Measurements from ENCODE around the gene ASB15.

The ASB15 gene

DNA sequence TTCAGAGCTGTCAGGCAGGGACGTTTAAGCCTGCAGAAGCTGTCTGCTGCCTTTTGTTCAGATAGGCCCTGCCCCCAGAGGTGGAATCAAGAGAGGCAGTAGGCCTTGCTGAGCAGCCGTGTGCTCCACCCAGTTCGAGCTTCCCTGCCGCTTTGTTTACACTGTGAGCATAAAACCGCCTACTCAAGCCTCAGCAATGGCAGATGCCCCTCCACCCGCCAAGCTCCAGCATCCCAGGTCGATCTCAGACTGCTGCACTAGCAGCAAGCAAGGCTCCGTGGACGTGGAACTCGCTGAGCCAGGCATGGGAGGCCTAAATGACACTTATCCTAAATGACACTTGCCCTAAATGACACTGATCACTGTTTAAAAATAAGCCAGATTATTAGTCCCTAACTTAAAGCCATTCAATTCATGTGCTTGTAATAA lies 6.8 kb upstream of the ASB15 start:
- DNase-seq (ENCODE audit: low read depth), result peak; percentile 47
- TF ChIP-seq, protein P1, sequence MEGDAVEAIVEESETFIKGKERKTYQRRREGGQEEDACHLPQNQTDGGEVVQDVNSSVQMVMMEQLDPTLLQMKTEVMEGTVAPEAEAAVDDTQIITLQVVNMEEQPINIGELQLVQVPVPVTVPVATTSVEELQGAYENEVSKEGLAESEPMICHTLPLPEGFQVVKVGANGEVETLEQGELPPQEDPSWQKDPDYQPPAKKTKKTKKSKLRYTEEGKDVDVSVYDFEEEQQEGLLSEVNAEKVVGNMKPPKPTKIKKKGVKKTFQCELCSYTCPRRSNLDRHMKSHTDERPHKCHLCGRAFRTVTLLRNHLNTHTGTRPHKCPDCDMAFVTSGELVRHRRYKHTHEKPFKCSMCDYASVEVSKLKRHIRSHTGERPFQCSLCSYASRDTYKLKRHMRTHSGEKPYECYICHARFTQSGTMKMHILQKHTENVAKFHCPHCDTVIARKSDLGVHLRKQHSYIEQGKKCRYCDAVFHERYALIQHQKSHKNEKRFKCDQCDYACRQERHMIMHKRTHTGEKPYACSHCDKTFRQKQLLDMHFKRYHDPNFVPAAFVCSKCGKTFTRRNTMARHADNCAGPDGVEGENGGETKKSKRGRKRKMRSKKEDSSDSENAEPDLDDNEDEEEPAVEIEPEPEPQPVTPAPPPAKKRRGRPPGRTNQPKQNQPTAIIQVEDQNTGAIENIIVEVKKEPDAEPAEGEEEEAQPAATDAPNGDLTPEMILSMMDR (conservative IDR thresholded peaks at IDR 0.05; ENCODE audit: low read depth, low read length), result no peak
- H3K4me3 ChIP-seq (ENCODE audit: low read depth, low read length), result no peak overlapping the region

- TF ChIP-seq, protein P1 (conservative IDR thresholded peaks at IDR 0.05; ENCODE audit: low read depth, low read length), result no peak
- no peak for DNase-seq (ENCODE audit: low read depth)
- H3K4me3 ChIP-seq (ENCODE audit: low read depth, low read length), result no peak overlapping the region
These were observed 3.0 kb upstream of the ASB15 start for GRCh38 chr7:123598657-123599056.

DNA sequence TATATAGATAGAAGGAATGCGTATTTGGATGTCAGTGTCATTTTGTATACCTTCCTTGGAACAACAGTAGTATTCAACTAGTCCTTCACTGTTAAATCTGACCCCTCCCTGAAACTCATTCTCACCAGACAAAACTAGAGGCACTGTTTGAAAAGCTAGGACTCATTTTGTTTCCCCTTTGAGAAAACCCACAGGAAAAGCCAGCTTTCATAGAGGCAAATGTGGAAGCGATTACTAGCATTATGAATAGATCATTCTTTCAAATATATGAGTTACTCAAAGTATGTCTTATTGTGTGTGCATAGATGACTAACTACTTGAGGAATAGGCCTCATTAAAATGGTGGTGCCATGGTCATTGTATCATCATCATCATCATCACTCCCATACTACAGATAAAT lies 1.9 kb upstream of the ASB15 start:
- no peak for DNase-seq (ENCODE audit: low read depth)
- TF ChIP-seq, protein P1 (conservative IDR thresholded peaks at IDR 0.05; ENCODE audit: low read depth, low read length), result no peak
- no peak overlapping the region for H3K4me3 ChIP-seq (ENCODE audit: low read depth, low read length)

DNA sequence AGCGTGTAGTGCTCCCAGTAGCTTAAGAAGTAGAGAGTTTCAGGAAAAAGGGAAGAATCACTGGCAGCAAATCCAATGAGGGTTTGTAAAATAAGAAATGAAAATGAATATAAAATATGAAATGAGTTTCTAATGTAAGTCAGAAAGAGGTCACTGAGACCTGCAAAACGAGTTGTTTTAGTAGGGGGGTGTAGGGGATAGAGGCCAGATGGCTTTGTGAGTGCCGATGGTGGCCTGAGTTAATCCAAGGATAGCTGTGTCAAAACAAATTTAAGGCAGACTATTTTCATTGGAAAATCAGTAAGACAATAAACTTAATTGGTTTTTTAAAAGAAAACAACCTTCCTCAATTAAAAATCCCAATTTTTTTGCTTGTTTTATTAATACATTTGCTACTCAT lies 745 bp upstream of the ASB15 start:
- TF ChIP-seq, protein P1 (conservative IDR thresholded peaks at IDR 0.05; ENCODE audit: low read depth, low read length), result no peak
- DNase-seq (ENCODE audit: low read depth), result no peak
- H3K4me3 ChIP-seq (ENCODE audit: low read depth, low read length), result no peak overlapping the region

DNA sequence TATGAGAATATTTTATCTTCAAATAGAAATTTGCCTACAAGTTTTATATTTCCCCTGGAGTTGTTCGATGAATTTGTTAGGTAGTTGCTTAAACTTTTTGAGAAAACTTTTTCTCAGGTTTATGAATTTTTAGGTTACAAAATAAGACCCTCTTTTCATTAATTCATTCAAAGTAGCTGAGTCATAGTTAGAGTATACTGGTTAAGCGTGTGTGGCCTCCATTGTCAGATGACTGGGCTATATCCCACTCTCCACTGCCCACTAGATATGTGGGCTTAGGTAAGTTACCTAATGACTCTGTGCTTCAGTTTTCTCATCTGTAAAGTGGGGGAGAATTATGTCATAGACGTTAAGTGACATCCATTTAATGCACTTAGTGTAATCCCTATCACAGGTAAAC lies 1.0 kb downstream of the ASB15 start:
- H3K4me3 ChIP-seq (ENCODE audit: low read depth, low read length), result no peak overlapping the region
- TF ChIP-seq, protein P1 (conservative IDR thresholded peaks at IDR 0.05; ENCODE audit: low read depth, low read length), result no peak
- no peak for DNase-seq (ENCODE audit: low read depth)

GRCh38 chr7:123604739-123605138 lies 3.1 kb downstream of the ASB15 start:
- DNase-seq (ENCODE audit: low read depth), result peak; percentile 25
- no peak overlapping the region for H3K4me3 ChIP-seq (ENCODE audit: low read depth, low read length)
- TF ChIP-seq, protein P1 (conservative IDR thresholded peaks at IDR 0.05; ENCODE audit: low read depth, low read length), result no peak

- H3K4me3 ChIP-seq (ENCODE audit: low read depth, low read length), result no peak overlapping the region
- no peak for DNase-seq (ENCODE audit: low read depth)
- TF ChIP-seq, protein P1 (conservative IDR thresholded peaks at IDR 0.05; ENCODE audit: low read depth, low read length), result no peak
These were observed 5.9 kb downstream of the ASB15 start for GRCh38 chr7:123607423-123607975.
